Epithelial cell of esophagus (primary cell): ENCODE measurements around the gene FGFR4.

Source experiments
- DNase-seq: peaks from one replicate; pipeline ENCODE4 v3.0.0; 2010; ENCODE audit warnings: low read depth
- H3K4me3 ChIP-seq: 2 replicates; pipeline ENCODE4 v1.5.1; 2011; ENCODE audit warnings: mild to moderate bottlenecking, low read length, control low read depth
- TF ChIP-seq, protein P1 (sequence below): IDR thresholded peaks from 2 replicates; pipeline ENCODE4 v1.5.1; 2011; ENCODE audit warnings: low read depth, mild to moderate bottlenecking, low read length, control low read depth, inconsistent platforms; ENCODE audit not compliant: insufficient read depth; ENCODE audit errors: missing control alignments

The FGFR4 gene

DNA sequence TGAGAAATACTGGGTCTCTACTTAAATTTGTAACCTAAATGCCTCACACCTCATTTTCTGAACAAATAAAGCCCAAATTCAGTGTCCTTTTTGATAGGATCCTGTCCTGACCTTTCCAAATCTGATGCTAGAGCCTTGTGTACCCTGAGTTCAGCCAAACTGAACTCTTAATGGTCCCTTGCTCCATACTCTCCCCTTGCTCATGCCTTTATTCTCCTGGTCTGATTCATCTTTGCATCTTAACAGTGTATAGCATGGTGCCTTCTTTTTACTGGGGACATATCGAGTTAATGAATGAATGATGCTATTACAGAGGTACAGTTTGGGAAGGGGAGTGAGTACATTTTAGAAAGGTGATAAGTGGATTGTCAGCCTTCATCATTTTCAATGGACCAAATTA is 56.1 kb downstream of the FGFR4 start:
- H3K4me3 ChIP-seq, result no peak overlapping the region
- TF ChIP-seq, protein P1, sequence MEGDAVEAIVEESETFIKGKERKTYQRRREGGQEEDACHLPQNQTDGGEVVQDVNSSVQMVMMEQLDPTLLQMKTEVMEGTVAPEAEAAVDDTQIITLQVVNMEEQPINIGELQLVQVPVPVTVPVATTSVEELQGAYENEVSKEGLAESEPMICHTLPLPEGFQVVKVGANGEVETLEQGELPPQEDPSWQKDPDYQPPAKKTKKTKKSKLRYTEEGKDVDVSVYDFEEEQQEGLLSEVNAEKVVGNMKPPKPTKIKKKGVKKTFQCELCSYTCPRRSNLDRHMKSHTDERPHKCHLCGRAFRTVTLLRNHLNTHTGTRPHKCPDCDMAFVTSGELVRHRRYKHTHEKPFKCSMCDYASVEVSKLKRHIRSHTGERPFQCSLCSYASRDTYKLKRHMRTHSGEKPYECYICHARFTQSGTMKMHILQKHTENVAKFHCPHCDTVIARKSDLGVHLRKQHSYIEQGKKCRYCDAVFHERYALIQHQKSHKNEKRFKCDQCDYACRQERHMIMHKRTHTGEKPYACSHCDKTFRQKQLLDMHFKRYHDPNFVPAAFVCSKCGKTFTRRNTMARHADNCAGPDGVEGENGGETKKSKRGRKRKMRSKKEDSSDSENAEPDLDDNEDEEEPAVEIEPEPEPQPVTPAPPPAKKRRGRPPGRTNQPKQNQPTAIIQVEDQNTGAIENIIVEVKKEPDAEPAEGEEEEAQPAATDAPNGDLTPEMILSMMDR, result no peak

DNA sequence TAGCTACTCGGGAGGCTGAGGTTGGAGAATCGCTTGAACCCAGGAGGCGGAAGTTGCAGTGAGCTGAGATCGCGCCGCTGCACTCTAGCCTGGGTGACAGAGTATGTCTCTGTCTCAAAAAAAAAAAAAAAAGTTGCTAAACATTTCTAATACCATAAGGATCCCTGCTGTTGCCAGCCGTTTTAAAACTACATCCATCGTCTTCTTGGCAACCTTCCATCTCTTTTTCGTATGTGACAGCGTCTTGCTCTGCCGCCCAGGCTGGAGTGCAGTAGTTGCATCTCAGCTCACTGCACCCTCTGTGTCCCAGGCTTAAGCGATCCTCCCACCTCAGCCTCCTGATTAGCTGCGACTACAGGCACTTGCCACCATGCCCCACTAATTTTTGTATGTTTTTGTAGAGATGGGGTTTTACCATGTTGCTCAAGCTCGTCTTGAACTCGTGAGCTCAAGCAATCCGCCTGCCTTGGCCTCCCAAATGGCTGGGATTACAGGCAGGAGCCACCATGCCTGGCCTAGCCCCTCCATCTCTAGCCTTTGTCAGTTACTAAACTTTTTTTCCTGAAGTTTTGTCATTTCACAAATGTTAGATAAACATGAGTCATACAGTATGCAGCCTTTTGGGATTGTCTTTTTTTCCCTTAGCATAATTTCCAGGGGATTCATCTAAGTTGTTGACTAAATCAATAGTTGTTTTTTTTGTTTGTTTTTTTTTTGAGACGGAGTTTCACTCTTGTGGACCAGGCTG is 60.4 kb downstream of the FGFR4 start:
- no peak overlapping the region for H3K4me3 ChIP-seq
- no peak for DNase-seq

More for the DNA sequence above, 56.1 kb downstream of the FGFR4 start:
- no peak for DNase-seq

More for the DNA sequence above, 60.4 kb downstream of the FGFR4 start:
- TF ChIP-seq, protein P1, result no peak
